SU-DHL-6 (cell line): ENCODE results near the gene CITED4.

Experiments used
- H2AFZ ChIP-seq: fragments of 200-600 bp; sonication (generic); 2 replicates; pipeline ENCODE4 v1.6.1; 2014; ENCODE audit warnings: low read depth, mild to moderate bottlenecking, moderate library complexity, mixed read lengths, antibody characterized with exemption, low read length; ENCODE audit not compliant: severe bottlenecking
- H3F3A ChIP-seq: fragments of 200-600 bp; shearing (Covaris generic); 2 replicates; pipeline ENCODE4 v1.6.0; 2016; ENCODE audit warnings: antibody characterized with exemption, mild to moderate bottlenecking; ENCODE audit not compliant: insufficient read depth
- H3K27ac ChIP-seq: fragments of 200-600 bp; sonication (generic); 2 replicates; pipeline ENCODE4 v1.5.1; 2016; ENCODE audit warnings: low read depth, mild to moderate bottlenecking, low read length, moderate library complexity, mixed read lengths
- H3K27me3 ChIP-seq: fragments of 200-600 bp; sonication (generic), shearing (Covaris generic); 2 replicates; pipeline ENCODE4 v1.6.0; 2014; ENCODE audit warnings: mild to moderate bottlenecking, low read length
- H3K36me3 ChIP-seq: fragments of 200-600 bp; sonication (generic); 2 replicates; pipeline ENCODE4 v1.6.1; 2014; ENCODE audit warnings: mild to moderate bottlenecking, low read length, mixed read lengths
- H3K4me2 ChIP-seq: fragments of 300-600, 200-600 bp; shearing (Covaris generic), sonication (generic); 2 replicates; pipeline ENCODE4 v1.6.0; 2014; ENCODE audit warnings: low read length, low read depth, mild to moderate bottlenecking; ENCODE audit not compliant: poor library complexity, severe bottlenecking
- H3K4me3 ChIP-seq: fragments of 200-600 bp; sonication (generic); 2 replicates; pipeline ENCODE4 v1.5.1; 2014; ENCODE audit warnings: antibody characterized with exemption, low read length, mild to moderate bottlenecking, mixed read lengths; ENCODE audit not compliant: insufficient read depth, poor library complexity, severe bottlenecking
- H3K79me2 ChIP-seq: fragments of 200-600 bp; sonication (generic); 2 replicates; pipeline ENCODE4 v1.6.1; 2014; ENCODE audit warnings: mild to moderate bottlenecking, low read length, moderate library complexity; ENCODE audit not compliant: insufficient read depth
- H3K9ac ChIP-seq: fragments of 200-600 bp; sonication (generic); 2 replicates; pipeline ENCODE4 v1.7.0; 2014; ENCODE audit warnings: mild to moderate bottlenecking, low read length
- H3K9me2 ChIP-seq: fragments of 200-600 bp; sonication (generic); replicated peaks from 2 replicates; pipeline ENCODE4 v1.6.1; 2014; ENCODE audit warnings: low read length; ENCODE audit not compliant: insufficient read depth
- H3K9me3 ChIP-seq: fragments of 200-600 bp; sonication (generic); 2 replicates; pipeline ENCODE4 v1.6.1; 2014; ENCODE audit warnings: low read length, mixed read lengths; ENCODE audit not compliant: insufficient read depth
- H4K20me1 ChIP-seq: fragments of 200-600 bp; sonication (generic); 2 replicates; pipeline ENCODE4 v1.6.1; 2014; ENCODE audit warnings: low read depth, mild to moderate bottlenecking, antibody characterized with exemption, low read length, moderate library complexity, mixed read lengths
- EZH2phosphoT487 ChIP-seq: fragments of 200-600 bp; sonication (generic), shearing (Covaris generic); conservative IDR thresholded peaks from 2 replicates; pipeline ENCODE4 v1.6.1; 2018; ENCODE audit warnings: mild to moderate bottlenecking, antibody characterized with exemption, low read length, moderate library complexity, mixed read lengths
- TF ChIP-seq, protein P1 (sequence below): fragments of 200-600 bp; sonication (generic); IDR thresholded peaks from one replicate; pipeline ENCODE4 v1.5.1; 2017; ENCODE audit warnings: antibody characterized with exemption, mild to moderate bottlenecking, low read length, moderate library complexity; ENCODE audit not compliant: insufficient read depth, poor library complexity, severe bottlenecking

CITED4 gene

GRCh38 chr1:40855513-40855912 is 6.7 kb downstream of the CITED4 start:
- no peak overlapping the region for H3K27ac ChIP-seq
- H4K20me1 ChIP-seq, result no peaks in the 10 kb centered on the region
- H3K4me2 ChIP-seq, result no peak overlapping the region
- no peaks in the 10 kb centered on the region for H3K79me2 ChIP-seq
- no peaks in the 10 kb centered on the region for H3K27me3 ChIP-seq
- no peaks in the 10 kb centered on the region for H3K9me2 ChIP-seq
- H2AFZ ChIP-seq, result no peak overlapping the region
- H3F3A ChIP-seq, result no peaks in the 10 kb centered on the region
- H3K4me3 ChIP-seq, result no peak overlapping the region
- no peak for TF ChIP-seq EZH2phosphoT487
- TF ChIP-seq, protein P1, sequence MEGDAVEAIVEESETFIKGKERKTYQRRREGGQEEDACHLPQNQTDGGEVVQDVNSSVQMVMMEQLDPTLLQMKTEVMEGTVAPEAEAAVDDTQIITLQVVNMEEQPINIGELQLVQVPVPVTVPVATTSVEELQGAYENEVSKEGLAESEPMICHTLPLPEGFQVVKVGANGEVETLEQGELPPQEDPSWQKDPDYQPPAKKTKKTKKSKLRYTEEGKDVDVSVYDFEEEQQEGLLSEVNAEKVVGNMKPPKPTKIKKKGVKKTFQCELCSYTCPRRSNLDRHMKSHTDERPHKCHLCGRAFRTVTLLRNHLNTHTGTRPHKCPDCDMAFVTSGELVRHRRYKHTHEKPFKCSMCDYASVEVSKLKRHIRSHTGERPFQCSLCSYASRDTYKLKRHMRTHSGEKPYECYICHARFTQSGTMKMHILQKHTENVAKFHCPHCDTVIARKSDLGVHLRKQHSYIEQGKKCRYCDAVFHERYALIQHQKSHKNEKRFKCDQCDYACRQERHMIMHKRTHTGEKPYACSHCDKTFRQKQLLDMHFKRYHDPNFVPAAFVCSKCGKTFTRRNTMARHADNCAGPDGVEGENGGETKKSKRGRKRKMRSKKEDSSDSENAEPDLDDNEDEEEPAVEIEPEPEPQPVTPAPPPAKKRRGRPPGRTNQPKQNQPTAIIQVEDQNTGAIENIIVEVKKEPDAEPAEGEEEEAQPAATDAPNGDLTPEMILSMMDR, result no peak
- no peaks in the 10 kb centered on the region for H3K36me3 ChIP-seq
- no peak overlapping the region for H3K9ac ChIP-seq
- H3K9me3 ChIP-seq, result no peaks in the 10 kb centered on the region

GRCh38 chr1:40853885-40854170 is 8.3 kb downstream of the CITED4 start:
- no peak overlapping the region for H3K4me2 ChIP-seq

DNA sequence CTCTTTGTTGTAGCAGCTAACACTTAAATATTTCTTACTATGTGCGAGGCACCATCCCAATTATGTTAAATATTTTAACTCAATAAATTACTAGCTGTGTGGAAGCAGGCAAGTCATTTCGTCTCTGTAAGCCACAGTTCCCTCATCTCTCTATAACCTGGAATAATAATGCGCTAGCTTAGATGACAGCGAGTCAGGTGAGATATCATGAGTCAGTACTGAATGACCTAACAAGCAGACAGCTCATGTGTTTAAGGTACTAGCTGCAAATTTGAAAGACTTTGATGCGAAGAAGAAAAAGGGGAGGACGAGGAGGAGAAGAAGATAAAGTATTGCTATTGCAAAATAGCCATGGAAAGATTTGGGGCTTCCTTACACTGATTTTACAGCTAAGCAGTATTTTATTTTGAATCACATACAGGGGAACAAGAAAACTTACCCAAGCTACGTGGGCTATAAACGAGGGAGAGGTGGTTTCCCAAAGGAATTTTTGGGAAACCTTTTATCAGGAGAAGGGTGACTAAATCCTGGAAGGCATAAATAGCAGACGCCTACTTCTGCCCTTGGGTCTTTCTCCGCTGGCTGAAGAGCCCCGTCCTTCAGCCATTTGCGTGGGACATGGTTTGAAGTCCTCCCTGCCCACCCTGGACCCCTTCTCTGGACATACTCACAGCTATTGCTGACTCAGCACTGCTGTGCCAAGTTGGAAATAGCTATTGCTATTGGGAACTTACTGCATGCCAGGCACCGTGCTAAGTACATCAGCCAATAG is 8.9 kb downstream of the CITED4 start:
- no peak overlapping the region for H2AFZ ChIP-seq
- H3K4me3 ChIP-seq, result no peak overlapping the region
- no peak overlapping the region for H3K4me2 ChIP-seq
- no peaks in the 10 kb centered on the region for H3K9me2 ChIP-seq
- H3K9me3 ChIP-seq, result no peaks in the 10 kb centered on the region
- TF ChIP-seq, protein P1, result no peak
- no peak for TF ChIP-seq EZH2phosphoT487
- H3K79me2 ChIP-seq, result no peaks in the 10 kb centered on the region
- no peaks in the 10 kb centered on the region for H3K36me3 ChIP-seq
- H4K20me1 ChIP-seq, result no peaks in the 10 kb centered on the region
- H3K27me3 ChIP-seq, result no peaks in the 10 kb centered on the region
- no peaks in the 10 kb centered on the region for H3F3A ChIP-seq
- no peak overlapping the region for H3K9ac ChIP-seq
- H3K27ac ChIP-seq, result no peak overlapping the region

More at GRCh38 chr1:40853885-40854170, 8.3 kb downstream of the CITED4 start:
- Histone ChIP-seq H3K36me3 (no peaks in the 10 kb centered on the region), H3K9me2 (no peaks in the 10 kb centered on the region), H3K79me2 (no peaks in the 10 kb centered on the region), H3K4me3 (no peak overlapping the region), H4K20me1 (no peaks in the 10 kb centered on the region), H2AFZ (no peak overlapping the region), H3F3A (no peaks in the 10 kb centered on the region), H3K9me3 (no peaks in the 10 kb centered on the region), H3K27ac (no peak overlapping the region), H3K27me3 (no peaks in the 10 kb centered on the region), H3K9ac (no peak overlapping the region)
- TF ChIP-seq, protein P1, result no peak
- TF ChIP-seq EZH2phosphoT487, result no peak
